HG03139 (cell line): ENCODE results near the gene TEX36.
A peak's percentile ranks its signal among the peaks of the same experiment; 100 is the strongest.
"Not testable (repeated sequence)": the region's sequence is repeated elsewhere in the genome, so short reads cannot be mapped to it uniquely, and the experiment has no call there.

Source experiments
- ATAC-seq: cut with Tn5 transposase; IDR thresholded peaks from one replicate; pipeline ENCODE4 v1.9.1; 2021; ENCODE audit not compliant: unreplicated experiment

TEX36 gene

GRCh38 chr10:125683063-125683462 is at the start of gene TEX36:
TSS of gene TEX36 (minus strand) at chr10:125683163. CDS start at chr10:125682989, 174 bp downstream.
- no peak for ATAC-seq

- ATAC-seq: no peak
These were observed 44.5 kb upstream of the TEX36 start for GRCh38 chr10:125727436-125727835.

GRCh38 chr10:125726914-125727313 is 44.0 kb upstream of the TEX36 start:
- ATAC-seq: no peak

- ATAC-seq: no peak
These were observed 39.8 kb upstream of the TEX36 start for GRCh38 chr10:125722811-125723210.

GRCh38 chr10:125721035-125721434 is 38.1 kb upstream of the TEX36 start:
- peak; percentile 35 for ATAC-seq

- ATAC-seq: no peak
These were observed 37.0 kb upstream of the TEX36 start for GRCh38 chr10:125720002-125720382.

GRCh38 chr10:125719173-125720001 is 36.4 kb upstream of the TEX36 start, which contains the start of gene EDRF1:
TSS of gene EDRF1 (plus strand) at chr10:125719709. CDS start at chr10:125719808, 99 bp downstream.
- peak; percentile 91 for ATAC-seq

- ATAC-seq: not testable (repeated sequence)
These were observed 31.8 kb upstream of the TEX36 start for GRCh38 chr10:125714728-125715127.

- ATAC-seq: no peak
These were observed 28.3 kb upstream of the TEX36 start for GRCh38 chr10:125711110-125711750.

- ATAC-seq: no peak
These were observed 26.9 kb upstream of the TEX36 start for GRCh38 chr10:125709553-125710474.

GRCh38 chr10:125708971-125709503 is 26.1 kb upstream of the TEX36 start:
- peak; percentile 48 for ATAC-seq

GRCh38 chr10:125707541-125708468 is 24.8 kb upstream of the TEX36 start:
- ATAC-seq: peak; percentile 68

GRCh38 chr10:125700355-125700911 is 17.5 kb upstream of the TEX36 start:
- ATAC-seq: no peak

- ATAC-seq: no peak
These were observed 16.7 kb upstream of the TEX36 start for GRCh38 chr10:125699562-125700143.

- ATAC-seq: no peak
These were observed 15.6 kb upstream of the TEX36 start for GRCh38 chr10:125698481-125698998.

GRCh38 chr10:125696884-125697283 is 13.9 kb upstream of the TEX36 start:
- ATAC-seq: not testable (repeated sequence)

GRCh38 chr10:125694883-125695282 is 11.9 kb upstream of the TEX36 start:
- no peak for ATAC-seq

- ATAC-seq: no peak
These were observed 10.5 kb upstream of the TEX36 start for GRCh38 chr10:125693524-125693847.
